HS-5 (cell line): ENCODE measurements around the gene SLIT1.
"Not testable (repeated sequence)": the region's sequence is repeated elsewhere in the genome, so short reads cannot be mapped to it uniquely, and the experiment has no call there.

Experiments
- DNase-seq: peaks from one replicate; pipeline ENCODE4 v3.0.0-alpha.2; 2012; ENCODE audit warnings: low read depth

Gene SLIT1

GRCh38 chr10:97042716-97043562 is 142.8 kb downstream of the SLIT1 start:
- DNase-seq, result no peak

GRCh38 chr10:97042081-97042480 is 143.7 kb downstream of the SLIT1 start:
- no peak for DNase-seq

GRCh38 chr10:97040706-97041105 is 145.1 kb downstream of the SLIT1 start:
- no peak for DNase-seq

- DNase-seq, result no peak
These were observed 145.5 kb downstream of the SLIT1 start for GRCh38 chr10:97040248-97040584.

GRCh38 chr10:97039538-97040247 is 146.1 kb downstream of the SLIT1 start:
- DNase-seq, result no peak

- no peak for DNase-seq
These were observed 147.1 kb downstream of the SLIT1 start for GRCh38 chr10:97038688-97039087.

- peak; percentile 79 for DNase-seq
These were observed 148.1 kb downstream of the SLIT1 start for GRCh38 chr10:97037365-97038361.

GRCh38 chr10:97034958-97035769 is 150.6 kb downstream of the SLIT1 start:
- no peak for DNase-seq

GRCh38 chr10:97034301-97034700 is 151.5 kb downstream of the SLIT1 start:
- DNase-seq, result no peak

GRCh38 chr10:97033841-97034240 is 151.9 kb downstream of the SLIT1 start:
- not testable (repeated sequence) for DNase-seq

GRCh38 chr10:97032624-97033023 is 153.1 kb downstream of the SLIT1 start:
- no peak for DNase-seq

GRCh38 chr10:97031459-97031858 is 154.3 kb downstream of the SLIT1 start:
- no peak for DNase-seq

- DNase-seq, result no peak
These were observed 154.9 kb downstream of the SLIT1 start for GRCh38 chr10:97030894-97031293.

- no peak for DNase-seq
These were observed 156.5 kb downstream of the SLIT1 start for GRCh38 chr10:97029271-97029670.

GRCh38 chr10:97028832-97029178 is 157.0 kb downstream of the SLIT1 start:
- no peak for DNase-seq

- DNase-seq, result peak; percentile 29
These were observed 157.5 kb downstream of the SLIT1 start for GRCh38 chr10:97028126-97028831.

GRCh38 chr10:97025613-97026242 is 160.0 kb downstream of the SLIT1 start:
- no peak for DNase-seq

- peak; percentile 37 for DNase-seq
These were observed 161.3 kb downstream of the SLIT1 start for GRCh38 chr10:97024168-97025073.
